ENCODE measurements around the gene MAD1L1.
"Not testable (repeated sequence)": the region's sequence is repeated elsewhere in the genome, so short reads cannot be mapped to it uniquely, and the experiment has no call there.

The MAD1L1 gene

GRCh38 chr7:2170576-2171521 is 61.9 kb downstream of the MAD1L1 start:
- DNase-seq: no peak

GRCh38 chr7:2169923-2170575 is 62.7 kb downstream of the MAD1L1 start:
- DNase-seq: no peak

GRCh38 chr7:2168615-2169311 is 64.0 kb downstream of the MAD1L1 start:
- DNase-seq: no peak

- DNase-seq: no peak
Measured at GRCh38 chr7:2166625-2167280, 66.0 kb downstream of the MAD1L1 start.

GRCh38 chr7:2165610-2166594 is 66.8 kb downstream of the MAD1L1 start:
- no peak for DNase-seq

GRCh38 chr7:2165239-2165609 is 67.5 kb downstream of the MAD1L1 start:
- no peak for DNase-seq

GRCh38 chr7:2164646-2165045 is 68.1 kb downstream of the MAD1L1 start:
- DNase-seq: no peak

- DNase-seq: no peak
Measured at GRCh38 chr7:2163600-2164555, 68.9 kb downstream of the MAD1L1 start.

GRCh38 chr7:2162959-2163358 is 69.8 kb downstream of the MAD1L1 start:
- DNase-seq: no peak

- not testable (repeated sequence) for DNase-seq
Measured at GRCh38 chr7:2162004-2162902, 70.5 kb downstream of the MAD1L1 start.

GRCh38 chr7:2159176-2159520 is 73.6 kb downstream of the MAD1L1 start:
- DNase-seq: no peak

- DNase-seq: no peak
Measured at GRCh38 chr7:2158331-2159175, 74.2 kb downstream of the MAD1L1 start.

- no peak for DNase-seq
Measured at GRCh38 chr7:2157473-2158279, 75.1 kb downstream of the MAD1L1 start.

- no peak for DNase-seq
Measured at GRCh38 chr7:2156756-2157472, 75.8 kb downstream of the MAD1L1 start.

GRCh38 chr7:2154831-2155230 is 77.9 kb downstream of the MAD1L1 start:
- no peak for DNase-seq

GRCh38 chr7:2154121-2154520 is 78.6 kb downstream of the MAD1L1 start:
- no peak for DNase-seq

GRCh38 chr7:2152646-2153045 is 80.1 kb downstream of the MAD1L1 start:
- no peak for DNase-seq

All from effector CD8-positive, alpha-beta T cell (primary cell).